GM21529 (cell line): ENCODE measurements around the gene SIX4.

Source experiments
- ATAC-seq: cut with Tn5 transposase; IDR thresholded peaks from one replicate; pipeline ENCODE4 v1.9.1; 2021; ENCODE audit not compliant: unreplicated experiment

Gene SIX4

DNA sequence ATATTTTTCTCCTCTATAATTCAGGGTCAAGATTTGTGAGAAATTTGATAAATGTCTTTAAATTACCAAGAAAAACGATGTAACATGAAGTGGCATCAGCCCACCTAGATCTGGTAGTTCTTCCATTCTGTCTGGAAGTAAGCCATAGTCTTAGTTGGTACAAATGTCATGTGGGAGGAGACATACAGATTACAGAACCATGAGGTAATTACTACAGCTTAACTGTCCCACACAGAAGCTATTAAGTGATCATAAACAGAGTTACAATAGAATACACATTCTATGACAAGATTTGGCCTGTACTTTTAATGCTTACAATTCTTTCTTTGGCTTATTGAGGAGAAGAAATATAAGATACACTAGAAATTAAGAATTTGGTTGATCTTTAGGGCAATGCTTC is 61.2 kb downstream of the SIX4 start:
- ATAC-seq, result no peak

GRCh38 chr14:60661721-60662120 is 62.4 kb downstream of the SIX4 start:
- ATAC-seq, result no peak
